WERI-Rb-1 (cell line): Measurements from ENCODE around the gene TGFBR3.
A peak's percentile ranks its signal among the peaks of the same experiment; 100 is the strongest.

Experiments
- DNase-seq: peaks from one replicate; pipeline ENCODE4 v3.0.0-alpha.2; 2020
- H3K27ac ChIP-seq: fragments of 250-450 bp; sonication (Bioruptor Pico); 2 replicates; pipeline ENCODE4 v1.5.1; 2020; ENCODE audit warnings: mild to moderate bottlenecking, moderate library complexity
- H3K27me3 ChIP-seq: fragments of 250-450 bp; sonication (Bioruptor Pico); 2 replicates; pipeline ENCODE4 v1.5.1; 2021; ENCODE audit warnings: mild to moderate bottlenecking, low read depth, moderate library complexity; ENCODE audit not compliant: insufficient read depth, severe bottlenecking
- H3K36me3 ChIP-seq: fragments of 250-450 bp; sonication (Bioruptor Pico); 2 replicates; pipeline ENCODE4 v1.5.1; 2020; ENCODE audit warnings: mild to moderate bottlenecking, moderate library complexity
- H3K4me3 ChIP-seq: 2 replicates; pipeline ENCODE4 v1.5.1; 2011; ENCODE audit warnings: low read depth, mild to moderate bottlenecking, control low read depth, low read length
- H3K9me3 ChIP-seq: fragments of 250-450 bp; sonication (Bioruptor Pico); 2 replicates; pipeline ENCODE4 v1.5.1; 2021; ENCODE audit warnings: mild to moderate bottlenecking, moderate library complexity; ENCODE audit not compliant: severe bottlenecking
- TF ChIP-seq, protein P1 (sequence below): IDR thresholded peaks from 2 replicates; pipeline ENCODE4 v1.5.1; 2011; ENCODE audit warnings: low read depth, mild to moderate bottlenecking, control low read depth, inconsistent platforms, low read length

The TGFBR3 gene

DNA sequence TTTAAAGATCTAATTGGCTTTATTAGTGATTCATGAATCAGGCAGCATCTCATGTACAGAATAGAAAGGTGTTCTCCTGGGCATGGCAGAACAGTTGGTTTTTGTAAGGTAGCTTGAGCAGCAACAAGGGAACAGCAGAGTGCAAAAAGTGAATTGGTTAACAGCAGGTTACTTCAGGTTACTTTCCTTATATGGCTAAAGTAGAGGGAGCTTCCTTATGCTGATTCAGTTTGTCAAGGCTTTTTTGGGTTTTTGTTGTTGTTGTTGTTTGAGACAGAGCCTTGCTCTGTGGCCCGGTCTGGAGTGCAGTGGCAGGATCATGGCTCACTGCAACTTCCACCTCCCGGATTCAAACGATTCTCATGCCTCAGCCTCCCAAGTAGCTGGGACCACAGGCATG, 252.5 kb downstream of the TGFBR3 start:
- Histone ChIP-seq H3K27ac (no peak overlapping the region), H3K4me3 (no peak overlapping the region), H3K36me3 (no peaks in the 10 kb centered on the region), H3K27me3 (no peaks in the 10 kb centered on the region), H3K9me3 (no peaks in the 10 kb centered on the region)
- TF ChIP-seq, protein P1, sequence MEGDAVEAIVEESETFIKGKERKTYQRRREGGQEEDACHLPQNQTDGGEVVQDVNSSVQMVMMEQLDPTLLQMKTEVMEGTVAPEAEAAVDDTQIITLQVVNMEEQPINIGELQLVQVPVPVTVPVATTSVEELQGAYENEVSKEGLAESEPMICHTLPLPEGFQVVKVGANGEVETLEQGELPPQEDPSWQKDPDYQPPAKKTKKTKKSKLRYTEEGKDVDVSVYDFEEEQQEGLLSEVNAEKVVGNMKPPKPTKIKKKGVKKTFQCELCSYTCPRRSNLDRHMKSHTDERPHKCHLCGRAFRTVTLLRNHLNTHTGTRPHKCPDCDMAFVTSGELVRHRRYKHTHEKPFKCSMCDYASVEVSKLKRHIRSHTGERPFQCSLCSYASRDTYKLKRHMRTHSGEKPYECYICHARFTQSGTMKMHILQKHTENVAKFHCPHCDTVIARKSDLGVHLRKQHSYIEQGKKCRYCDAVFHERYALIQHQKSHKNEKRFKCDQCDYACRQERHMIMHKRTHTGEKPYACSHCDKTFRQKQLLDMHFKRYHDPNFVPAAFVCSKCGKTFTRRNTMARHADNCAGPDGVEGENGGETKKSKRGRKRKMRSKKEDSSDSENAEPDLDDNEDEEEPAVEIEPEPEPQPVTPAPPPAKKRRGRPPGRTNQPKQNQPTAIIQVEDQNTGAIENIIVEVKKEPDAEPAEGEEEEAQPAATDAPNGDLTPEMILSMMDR: no peak
- DNase-seq: no peak

DNA sequence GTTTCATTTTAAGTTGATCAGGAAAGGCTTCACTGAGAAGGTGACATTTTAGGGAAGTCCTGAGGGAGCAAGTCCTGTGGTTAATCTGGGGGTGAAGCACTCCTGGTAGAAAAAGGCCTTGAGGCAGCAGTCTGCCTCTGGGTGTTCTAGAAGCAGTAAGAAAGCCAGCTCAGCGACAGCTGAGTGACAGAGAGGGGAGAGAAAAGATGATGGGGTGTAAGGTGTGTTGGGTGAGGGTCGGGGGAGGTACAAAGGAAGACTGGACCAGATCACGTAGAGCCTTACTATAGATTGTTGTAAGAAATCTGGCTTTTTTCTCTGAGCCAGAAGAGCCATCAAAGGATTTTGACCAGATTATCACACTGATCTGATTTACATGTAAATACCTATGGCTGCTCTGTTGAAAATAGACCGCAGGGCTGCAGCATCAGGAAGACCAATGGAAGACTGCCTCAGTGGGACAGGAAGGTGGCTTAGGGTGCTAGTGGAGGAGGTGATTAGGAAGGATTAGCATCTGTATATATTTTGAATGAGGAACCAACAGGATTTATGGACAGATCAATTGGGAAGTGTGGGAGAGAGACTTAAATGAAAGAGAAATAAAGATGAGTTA, 254.1 kb downstream of the TGFBR3 start:
- TF ChIP-seq, protein P1: no peak
- Histone ChIP-seq H3K27ac (no peak overlapping the region), H3K9me3 (no peaks in the 10 kb centered on the region), H3K36me3 (no peaks in the 10 kb centered on the region), H3K4me3 (no peak overlapping the region), H3K27me3 (no peaks in the 10 kb centered on the region)
- DNase-seq: peak; percentile 68

DNA sequence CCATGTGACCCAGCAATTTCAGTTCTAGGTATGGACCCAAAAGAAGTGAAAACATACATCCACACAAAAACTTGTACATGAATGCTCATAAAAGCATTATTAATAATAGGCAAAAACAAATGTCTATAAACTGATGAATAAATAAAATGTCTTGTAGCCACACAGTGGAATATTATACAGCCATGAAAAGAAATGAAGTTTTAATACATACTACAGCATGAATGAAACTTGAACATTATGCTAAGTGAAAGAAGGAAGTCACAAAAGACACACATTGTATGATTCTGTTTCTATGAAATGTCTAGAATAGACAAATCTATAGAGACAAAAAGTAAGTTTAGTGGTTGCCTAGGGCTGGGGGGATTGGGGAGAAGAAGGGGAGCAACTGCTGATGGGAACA, 255.1 kb downstream of the TGFBR3 start:
- Histone ChIP-seq H3K27ac (no peak overlapping the region), H3K9me3 (no peaks in the 10 kb centered on the region), H3K27me3 (no peaks in the 10 kb centered on the region), H3K36me3 (no peaks in the 10 kb centered on the region), H3K4me3 (no peak overlapping the region)
- TF ChIP-seq, protein P1: no peak
- DNase-seq: no peak
